Upper lobe of left lung (tissue), 6 donors: Measurements from ENCODE around the gene ZBED4. TPM values are rescaled to one million over a fixed set of nuclear protein-coding genes. Genes with fewer than 3 reads are reported as not detected.

Experiments used
- ATAC-seq, 2 donors: fragments of 200-7000 bp; cut with Tn5 transposase; one replicate each; pipeline ENCODE4 v1.9.1; 2022; ENCODE audit warnings: mild to moderate bottlenecking in 2 of 2, moderate library complexity in 2 of 2; ENCODE audit not compliant: low FRiP score in 2 of 2
- DNase-seq, 2 donors: peaks; one replicate each; pipeline ENCODE4 v3.0.0-alpha.2; 2019 to 2020
- H3K27ac ChIP-seq, 4 donors: fragments of 200-600 bp; sonication (generic); one replicate each; pipeline ENCODE4 v1.5.1; 2016 to 2019
- H3K27me3 ChIP-seq, 4 donors: fragments of 200-600 bp; sonication (generic); one replicate each; pipeline ENCODE4 v1.5.1; 2017 to 2019
- H3K36me3 ChIP-seq, 4 donors: fragments of 200-600 bp; sonication (generic); one replicate each; pipeline ENCODE4 v1.5.1; 2016 to 2019
- H3K4me1 ChIP-seq, 4 donors: fragments of 200-600 bp; sonication (generic); one replicate each; pipeline ENCODE4 v1.5.1; 2018 to 2019
- H3K4me3 ChIP-seq, 4 donors: fragments of 200-600 bp; sonication (generic); one replicate each; pipeline ENCODE4 v1.5.1; 2017 to 2019; ENCODE audit warnings: mild to moderate bottlenecking in 2 of 4, moderate library complexity in 1 of 4
- H3K9me3 ChIP-seq, 4 donors: fragments of 200-600 bp; sonication (generic); one replicate each; pipeline ENCODE4 v1.5.1; 2018 to 2019
- CTCF ChIP-seq, 6 experiments: fragments of 450-650 bp in 4 of 6; fragments of 200-600 bp in 2 of 6; sonication (generic) in 2 of 6; IDR thresholded peaks; one replicate each; pipeline ENCODE4 v1.5.1; 2016 to 2019; ENCODE audit warnings: antibody characterized with exemption in 6 of 6
- EP300 ChIP-seq, 4 donors: sonication (generic); formaldehyde crosslinking; IDR thresholded peaks; one replicate each; pipeline ENCODE4 v1.5.1; 2017; ENCODE audit warnings: antibody characterized with exemption in 4 of 4, control low read depth in 2 of 4
- POLR2A ChIP-seq, 4 donors: fragments of 450-650 bp; IDR thresholded peaks; one replicate each; pipeline ENCODE4 v1.5.1; 2016 to 2017; ENCODE audit warnings: antibody characterized with exemption in 4 of 4, mild to moderate bottlenecking in 2 of 4
- POLR2AphosphoS5 ChIP-seq, 2 donors: sonication (generic); formaldehyde crosslinking; IDR thresholded peaks; one replicate each; pipeline ENCODE4 v1.5.1; 2017; ENCODE audit warnings: antibody characterized with exemption in 2 of 2
- whole genome bisulfite sequencing, 2 donors: methylation state at CpG; one replicate each; pipeline ENCODE4 v1.1.5; 2017 to 2018; 5-methylcytosine and 5-hydroxymethylcytosine counted together
- total RNA-seq, 6 donors: library from RNA; depleted of rRNA in 4 of 6; stranded (reverse); fragments of >200 nt in 4 of 6; gene quantifications; one replicate each; pipeline versions ENCODE4 v1.1.0 to v1.2.1, GENCODE V29; 2016 to 2021
- donor health status: DM: no; HTN: no; CAD: no; lungs with moderate emphysema.
- donor health status: DM: no; HTN: yes; CAD: no; lungs with severe emphysema.

Gene ZBED4
- total RNA-seq, 6 donors from 2014 or later: 10.8 to 19.9 (median 15.5) TPM

GRCh38 chr22:49827853-49828598 lies 25.6 kb upstream of the ZBED4 start, which contains the start of gene BRD1:
TSS of gene BRD1 (minus strand) at chr22:49827873. CDS start at chr22:49824317, 3,556 bp downstream.
- peaks cover 22 to 37% (median 27%) of the 10 kb centered on the region in 4 donors for H3K4me1 ChIP-seq
- DNase-seq: peak; percentile 72 to 95
- peak; percentile 3 to 83 for ATAC-seq

GRCh38 chr22:49828599-49828965 lies 25.1 kb upstream of the ZBED4 start:
- peaks cover 1 to 11% (median 4%) of the 10 kb centered on the region in 4 donors for H3K36me3 ChIP-seq
- peak overlapping the region in 2 of 4 donors; percentile 89 to 90 for H3K27ac ChIP-seq
- peak in 1 of 2 donors; percentile 9 for ATAC-seq
- H3K9me3 ChIP-seq: no peaks in the 10 kb centered on the region
- peak in 1 of 2 donors; percentile 69 for DNase-seq
- no peaks in the 10 kb centered on the region for H3K27me3 ChIP-seq
- H3K4me3 ChIP-seq: no peak overlapping the region
- TF ChIP-seq CTCF (IDR thresholded peaks at IDR 0.05) (no peak), POLR2AphosphoS5 (IDR thresholded peaks at IDR 0.05) (no peak), EP300 (IDR thresholded peaks at IDR 0.05) (no peak), POLR2A (IDR thresholded peaks at IDR 0.05) (no peak)
- 91 to 93% methylated on average over 11 of the region's 14 CpGs for WGBS, 2 donors
- peaks cover 22 to 40% (median 27%) of the 10 kb centered on the region in 4 donors for H3K4me1 ChIP-seq

More at GRCh38 chr22:49827853-49828598, 25.6 kb upstream of the ZBED4 start, which contains the start of gene BRD1:
- Histone ChIP-seq H3K27me3 (no peaks in the 10 kb centered on the region), H3K36me3 (peaks cover 7 to 17% (median 10%) of the 10 kb centered on the region in 4 donors), H3K27ac (peak within 1 kb of the TSS; percentile 89 to 98 (median 94)), H3K9me3 (no peaks in the 10 kb centered on the region), H3K4me3 (peak within 1 kb of the TSS; percentile 63 to 97 (median 86))
- WGBS, 2 donors: 8% methylated on average over 25 of the region's 54 CpGs; no CpG with 5 or more reads in 1 of the 2 donors
- TF ChIP-seq POLR2AphosphoS5 (IDR thresholded peaks at IDR 0.05) (peak in 1 of 2 donors; percentile 50), EP300 (IDR thresholded peaks at IDR 0.05) (no peak), POLR2A (IDR thresholded peaks at IDR 0.05) (peak in 1 of 4 donors; percentile 44)

GRCh38 chr22:49829044-49829853 lies 24.4 kb upstream of the ZBED4 start:
- Histone ChIP-seq H3K27me3 (no peaks in the 10 kb centered on the region), H3K4me3 (no peak overlapping the region), H3K27ac (no peak overlapping the region), H3K36me3 (peaks cover 0 to 5% (median 0%) of the 10 kb centered on the region in 4 donors), H3K9me3 (no peaks in the 10 kb centered on the region), H3K4me1 (peaks cover 19 to 41% (median 30%) of the 10 kb centered on the region in 4 donors)
- ATAC-seq: no peak
- 95 to 98% methylated on average over 9 to 17 of the region's 17 CpGs for whole genome bisulfite sequencing, 2 donors
- TF ChIP-seq EP300 (IDR thresholded peaks at IDR 0.05) (no peak), CTCF (IDR thresholded peaks at IDR 0.05) (no peak), POLR2AphosphoS5 (IDR thresholded peaks at IDR 0.05) (no peak), POLR2A (IDR thresholded peaks at IDR 0.05) (no peak)
- peak in 1 of 2 donors; percentile 69 for DNase-seq

- DNase-seq: peak in 1 of 2 donors; percentile 89
- Histone ChIP-seq H3K4me1 (peaks cover 0 to 13% (median 4%) of the 10 kb centered on the region in 4 donors), H3K27ac (peak overlapping the region; percentile 59 to 72 (median 64)), H3K9me3 (no peaks in the 10 kb centered on the region), H3K4me3 (no peak overlapping the region), H3K27me3 (no peaks in the 10 kb centered on the region), H3K36me3 (no peaks in the 10 kb centered on the region)
- ATAC-seq: peak; percentile 50 to 87
- 64 to 67% methylated on average over 11 of the region's 11 CpGs for whole genome bisulfite sequencing, 2 donors
- no peak for TF ChIP-seq POLR2A (IDR thresholded peaks at IDR 0.05)
- no peak for TF ChIP-seq CTCF (IDR thresholded peaks at IDR 0.05)
- TF ChIP-seq EP300 (IDR thresholded peaks at IDR 0.05): peak in 2 of 4 donors; percentile 40 to 91
- TF ChIP-seq POLR2AphosphoS5 (IDR thresholded peaks at IDR 0.05): peak; percentile 37 to 75
Measured at GRCh38 chr22:49833340-49834007, 20.2 kb upstream of the ZBED4 start.
